K562 (cell line): ENCODE data around the gene SHISA4. TPM values are rescaled to one million over a fixed set of nuclear protein-coding genes. Genes with fewer than 3 reads are reported as not detected.

ENCODE experiments used
- ARNT ChIP-seq, 2 experiments: fragments of 450-650 bp; IDR thresholded peaks; 2 replicates each; pipeline ENCODE4 v1.6.1; 2016; ENCODE audit warnings: mild to moderate bottlenecking in 1 of 2
- ASH1L ChIP-seq: fragments of 450-650 bp; IDR thresholded peaks from 2 replicates; pipeline ENCODE4 v1.6.1; 2018; ENCODE audit warnings: borderline replicate concordance, mild to moderate bottlenecking, low read depth; ENCODE audit not compliant: partially characterized antibody
- BHLHE40 ChIP-seq: IDR thresholded peaks from 2 replicates; pipeline ENCODE4 v1.6.1; 2011; ENCODE audit warnings: low read length, improper control_type of control experiment
- ELF1 ChIP-seq: fragments of 200-800 bp; sonication (Bioruptor generic); IDR thresholded peaks from 2 replicates; pipeline ENCODE4 v1.6.1; 2016; ENCODE audit warnings: missing genetic modification characterization, missing compliant biosample characterization
- ETV6 ChIP-seq, 3 experiments: fragments of 150-350 bp in 1 of 3; sonication (generic) in 1 of 3; formaldehyde crosslinking in 1 of 3; IDR thresholded peaks; 2 replicates each; pipeline versions ENCODE4 v1.6.1 to v1.8.0; 2014 to 2022; ENCODE audit warnings: borderline replicate concordance in 2 of 3, low read depth in 2 of 3, antibody characterized with exemption in 1 of 3, low read length in 1 of 3, mild to moderate bottlenecking in 1 of 3, missing genetic modification reagents in 1 of 3
- EZH2 ChIP-seq: IDR thresholded peaks from 2 replicates; pipeline ENCODE4 v1.6.1; 2012; ENCODE audit warnings: low read depth, mild to moderate bottlenecking, inconsistent platforms, low read length, borderline replicate concordance
- JUN ChIP-seq, 2 experiments: sonication (generic) in 1 of 2; formaldehyde crosslinking in 1 of 2; IDR thresholded peaks; 2 replicates each; pipeline versions ENCODE4 v1.6.1 to v1.8.0; 2012 to 2022; ENCODE audit warnings: borderline replicate concordance in 2 of 2, mild to moderate bottlenecking in 2 of 2, improper control_type of control experiment in 1 of 2, low read depth in 1 of 2, low read length in 1 of 2, missing genetic modification reagents in 1 of 2
- LARP7 ChIP-seq: fragments of 450-650 bp; IDR thresholded peaks from 2 replicates; pipeline ENCODE4 v1.6.1; 2016
- MAFG ChIP-seq: fragments of 450-650 bp; conservative IDR thresholded peaks from 2 replicates; pipeline ENCODE4 v1.6.1; 2016; ENCODE audit warnings: missing genetic modification characterization, missing compliant biosample characterization
- MCM5 ChIP-seq: fragments of 450-650 bp; IDR thresholded peaks from 2 replicates; pipeline ENCODE4 v1.6.1; 2016; ENCODE audit warnings: low read depth
- PHB2 ChIP-seq: fragments of 450-650 bp; IDR thresholded peaks from 2 replicates; pipeline ENCODE4 v1.6.1; 2017; ENCODE audit warnings: low read depth
- POLR2H ChIP-seq: IDR thresholded peaks from 2 replicates; pipeline ENCODE4 v1.6.1; 2016; ENCODE audit warnings: missing genetic modification characterization, low read depth, mild to moderate bottlenecking, control low read depth, missing compliant biosample characterization, moderate library complexity
- RB1 ChIP-seq: fragments of 450-650 bp; IDR thresholded peaks from 2 replicates; pipeline ENCODE4 v1.6.1; 2017; ENCODE audit warnings: low read depth, mild to moderate bottlenecking
- TCF3 ChIP-seq: sonication (generic); formaldehyde crosslinking; IDR thresholded peaks from 2 replicates; pipeline ENCODE4 v1.4.0; 2020; ENCODE audit warnings: mild to moderate bottlenecking, missing genetic modification reagents
- ZC3H11A ChIP-seq: IDR thresholded peaks from 2 replicates; pipeline ENCODE4 v1.6.1; 2012; ENCODE audit warnings: low read depth, low read length, improper control_type of control experiment
- ZNF354B ChIP-seq: fragments of 250-450 bp; sonication (Bioruptor Pico); IDR thresholded peaks from 2 replicates; pipeline ENCODE4 v1.4.0; 2020
- ZNF57 ChIP-seq: fragments of 450-650 bp; formaldehyde crosslinking; IDR thresholded peaks from 2 replicates; pipeline ENCODE4 v1.4.0; 2020; ENCODE audit warnings: mild to moderate bottlenecking, moderate library complexity
- polyA plus RNA-seq, 8 experiments: library from polyadenylated mRNA; depleted of rRNA in 4 of 8; stranded (reverse) in 5 of 8; unstranded in 3 of 8; fragments of >200 nt; fragmentation: Nextera tagmentation in 2 of 8; fragmentation: Illumina TruSeq in 1 of 8; extraction: Ambion mirVana in 2 of 8; extraction: Trizol in 1 of 8; gene quantifications; 2 replicates each; pipeline versions ENCODE4 v1.2.1 to v1.2.3, GENCODE V29; 2011 to 2014; ENCODE audit warnings: inconsistent platforms in 1 of 8, missing spikeins in 1 of 8
- total RNA-seq, 7 experiments: library from RNA; depleted of rRNA in 6 of 7; stranded (reverse); fragments of >200 nt in 6 of 7; fragmentation: Illumina TruSeq in 2 of 7; extraction: Trizol in 2 of 7; gene quantifications; 2 replicates each; pipeline versions ENCODE4 v1.2.1 to v1.2.3, GENCODE V29; 2011 to 2021; ENCODE audit warnings: low replicate concordance in 1 of 7
- TF ChIP-seq, protein P1 (sequence below): conservative IDR thresholded peaks from 2 replicates; pipeline ENCODE4 v1.6.1; 2011; ENCODE audit warnings: low read depth, mild to moderate bottlenecking, low read length; ENCODE audit not compliant: control insufficient read depth
- TF ChIP-seq, protein P2 (sequence below): fragments of 450-650 bp; IDR thresholded peaks from 2 replicates; pipeline ENCODE4 v1.6.1; 2018; ENCODE audit warnings: mild to moderate bottlenecking, low read depth; ENCODE audit not compliant: partially characterized antibody
- TF ChIP-seq, protein P3 (sequence below): fragments of 450-650 bp; IDR thresholded peaks from 2 replicates; pipeline ENCODE4 v1.6.1; 2017; ENCODE audit warnings: antibody characterized with exemption
- TF ChIP-seq, protein P4 (sequence below): fragments of 450-650 bp; formaldehyde crosslinking; IDR thresholded peaks from 2 replicates; pipeline ENCODE4 v1.4.0; 2020; ENCODE audit warnings: mild to moderate bottlenecking
- TF ChIP-seq, protein P5 (sequence below): fragments of 250-450 bp; sonication (Bioruptor Pico); IDR thresholded peaks from 2 replicates; pipeline ENCODE4 v1.5.0; 2021

SHISA4 gene
- total and polyA plus RNA-seq, 9 of the 15 experiments (the other 6 are each of a cell fraction or from before 2014, with no cell fraction given): 0.15 to 0.95 (median 0.68) TPM; not detected in 2

DNA sequence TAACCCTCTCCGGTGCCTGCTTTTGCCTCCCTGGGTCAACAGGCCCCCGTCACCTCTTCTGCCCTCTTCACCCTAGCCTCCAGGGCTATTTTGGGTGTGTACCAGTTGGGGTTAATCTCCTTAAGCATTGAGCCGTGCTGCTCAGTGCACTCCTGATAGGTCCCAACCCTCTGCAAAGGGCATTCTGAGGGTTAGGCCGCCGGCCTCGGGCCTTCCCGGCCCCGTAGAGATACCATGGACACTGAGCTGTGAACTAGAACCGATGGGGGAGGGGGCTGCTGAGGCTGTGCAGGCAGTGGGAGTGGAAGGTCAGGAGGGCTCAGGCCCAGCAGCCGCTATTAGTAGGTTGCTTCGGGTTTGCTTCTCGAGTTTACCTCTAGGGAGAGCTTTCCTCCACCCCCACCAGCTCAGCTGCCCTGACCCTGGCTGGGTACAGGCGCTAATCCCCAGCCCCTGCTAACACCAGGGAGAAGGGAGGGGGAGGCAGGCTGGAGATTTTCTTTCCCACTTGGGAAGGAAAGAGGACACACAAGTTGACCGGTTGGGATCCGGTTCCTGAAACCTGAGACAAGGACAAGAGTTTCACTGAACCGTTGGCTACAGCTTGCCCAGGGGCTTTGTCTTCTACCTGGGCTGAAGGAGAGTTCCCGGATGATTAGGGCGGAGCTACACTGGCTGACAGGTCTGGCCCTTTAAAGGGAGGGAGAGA, 52.9 kb downstream of the SHISA4 start (continued):
- TF ChIP-seq JUN (IDR thresholded peaks at IDR 0.05; ENCODE audit: borderline replicate concordance, low read depth, low read length) (no peak), JUN (CRISPR knock-in tag; IDR thresholded peaks at IDR 0.05; ENCODE audit: borderline replicate concordance) (no peak), EZH2 (no peak), ARNT (IDR thresholded peaks at IDR 0.05) (no peak), RB1 (no peak), ASH1L (no peak), BHLHE40 (no peak), ETV6 (IDR thresholded peaks at IDR 0.05; ENCODE audit: borderline replicate concordance in 1 of 2, low read depth in 2 of 2, low read length in 1 of 2) (no peak; a peak in 2 of 4 replicates), ETV6 (CRISPR knock-in tag; IDR thresholded peaks at IDR 0.05; ENCODE audit: borderline replicate concordance) (no peak), MAFG (tag) (no peak), TCF3 (peak; percentile 73), ZNF57 (CRISPR knock-in tag) (no peak), ZC3H11A (no peak), ELF1 (no peak), MCM5 (no peak), PHB2 (no peak), ZNF354B (CRISPR knock-in tag) (no peak), LARP7 (no peak), POLR2H (tag) (no peak)
- TF ChIP-seq, protein P1, sequence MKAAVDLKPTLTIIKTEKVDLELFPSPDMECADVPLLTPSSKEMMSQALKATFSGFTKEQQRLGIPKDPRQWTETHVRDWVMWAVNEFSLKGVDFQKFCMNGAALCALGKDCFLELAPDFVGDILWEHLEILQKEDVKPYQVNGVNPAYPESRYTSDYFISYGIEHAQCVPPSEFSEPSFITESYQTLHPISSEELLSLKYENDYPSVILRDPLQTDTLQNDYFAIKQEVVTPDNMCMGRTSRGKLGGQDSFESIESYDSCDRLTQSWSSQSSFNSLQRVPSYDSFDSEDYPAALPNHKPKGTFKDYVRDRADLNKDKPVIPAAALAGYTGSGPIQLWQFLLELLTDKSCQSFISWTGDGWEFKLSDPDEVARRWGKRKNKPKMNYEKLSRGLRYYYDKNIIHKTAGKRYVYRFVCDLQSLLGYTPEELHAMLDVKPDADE: peak; percentile 63; the same call in 1 of the 2 replicates
- TF ChIP-seq, protein P2, sequence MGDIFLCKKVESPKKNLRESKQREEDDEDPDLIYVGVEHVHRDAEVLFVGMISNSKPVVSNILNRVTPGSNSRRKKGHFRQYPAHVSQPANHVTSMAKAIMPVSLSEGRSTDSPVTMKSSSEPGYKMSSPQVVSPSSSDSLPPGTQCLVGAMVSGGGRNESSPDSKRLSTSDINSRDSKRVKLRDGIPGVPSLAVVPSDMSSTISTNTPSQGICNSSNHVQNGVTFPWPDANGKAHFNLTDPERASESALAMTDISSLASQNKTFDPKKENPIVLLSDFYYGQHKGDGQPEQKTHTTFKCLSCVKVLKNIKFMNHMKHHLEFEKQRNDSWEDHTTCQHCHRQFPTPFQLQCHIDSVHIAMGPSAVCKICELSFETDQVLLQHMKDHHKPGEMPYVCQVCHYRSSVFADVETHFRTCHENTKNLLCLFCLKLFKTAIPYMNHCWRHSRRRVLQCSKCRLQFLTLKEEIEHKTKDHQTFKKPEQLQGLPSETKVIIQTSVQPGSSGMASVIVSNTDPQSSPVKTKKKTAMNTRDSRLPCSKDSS: no peak
- TF ChIP-seq, protein P3, sequence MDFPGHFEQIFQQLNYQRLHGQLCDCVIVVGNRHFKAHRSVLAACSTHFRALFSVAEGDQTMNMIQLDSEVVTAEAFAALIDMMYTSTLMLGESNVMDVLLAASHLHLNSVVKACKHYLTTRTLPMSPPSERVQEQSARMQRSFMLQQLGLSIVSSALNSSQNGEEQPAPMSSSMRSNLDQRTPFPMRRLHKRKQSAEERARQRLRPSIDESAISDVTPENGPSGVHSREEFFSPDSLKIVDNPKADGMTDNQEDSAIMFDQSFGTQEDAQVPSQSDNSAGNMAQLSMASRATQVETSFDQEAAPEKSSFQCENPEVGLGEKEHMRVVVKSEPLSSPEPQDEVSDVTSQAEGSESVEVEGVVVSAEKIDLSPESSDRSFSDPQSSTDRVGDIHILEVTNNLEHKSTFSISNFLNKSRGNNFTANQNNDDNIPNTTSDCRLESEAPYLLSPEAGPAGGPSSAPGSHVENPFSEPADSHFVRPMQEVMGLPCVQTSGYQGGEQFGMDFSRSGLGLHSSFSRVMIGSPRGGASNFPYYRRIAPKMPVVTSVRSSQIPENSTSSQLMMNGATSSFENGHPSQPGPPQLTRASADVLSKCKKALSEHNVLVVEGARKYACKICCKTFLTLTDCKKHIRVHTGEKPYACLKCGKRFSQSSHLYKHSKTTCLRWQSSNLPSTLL: no peak
- TF ChIP-seq, protein P4, sequence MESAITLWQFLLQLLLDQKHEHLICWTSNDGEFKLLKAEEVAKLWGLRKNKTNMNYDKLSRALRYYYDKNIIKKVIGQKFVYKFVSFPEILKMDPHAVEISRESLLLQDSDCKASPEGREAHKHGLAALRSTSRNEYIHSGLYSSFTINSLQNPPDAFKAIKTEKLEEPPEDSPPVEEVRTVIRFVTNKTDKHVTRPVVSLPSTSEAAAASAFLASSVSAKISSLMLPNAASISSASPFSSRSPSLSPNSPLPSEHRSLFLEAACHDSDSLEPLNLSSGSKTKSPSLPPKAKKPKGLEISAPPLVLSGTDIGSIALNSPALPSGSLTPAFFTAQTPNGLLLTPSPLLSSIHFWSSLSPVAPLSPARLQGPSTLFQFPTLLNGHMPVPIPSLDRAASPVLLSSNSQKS (CRISPR knock-in tag): no peak
- TF ChIP-seq, protein P5, sequence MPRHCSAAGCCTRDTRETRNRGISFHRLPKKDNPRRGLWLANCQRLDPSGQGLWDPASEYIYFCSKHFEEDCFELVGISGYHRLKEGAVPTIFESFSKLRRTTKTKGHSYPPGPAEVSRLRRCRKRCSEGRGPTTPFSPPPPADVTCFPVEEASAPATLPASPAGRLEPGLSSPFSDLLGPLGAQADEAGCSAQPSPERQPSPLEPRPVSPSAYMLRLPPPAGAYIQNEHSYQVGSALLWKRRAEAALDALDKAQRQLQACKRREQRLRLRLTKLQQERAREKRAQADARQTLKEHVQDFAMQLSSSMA (CRISPR knock-in tag): no peak
